ENCODE measurements around the gene NPLOC4. TPM values are rescaled to one million over a fixed set of nuclear protein-coding genes. Genes with fewer than 3 reads are reported as not detected.

Gene NPLOC4
- total RNA-seq, 3 donors from 2014 or later, result 78.4 to 89.5 (median 78.6) TPM

DNA sequence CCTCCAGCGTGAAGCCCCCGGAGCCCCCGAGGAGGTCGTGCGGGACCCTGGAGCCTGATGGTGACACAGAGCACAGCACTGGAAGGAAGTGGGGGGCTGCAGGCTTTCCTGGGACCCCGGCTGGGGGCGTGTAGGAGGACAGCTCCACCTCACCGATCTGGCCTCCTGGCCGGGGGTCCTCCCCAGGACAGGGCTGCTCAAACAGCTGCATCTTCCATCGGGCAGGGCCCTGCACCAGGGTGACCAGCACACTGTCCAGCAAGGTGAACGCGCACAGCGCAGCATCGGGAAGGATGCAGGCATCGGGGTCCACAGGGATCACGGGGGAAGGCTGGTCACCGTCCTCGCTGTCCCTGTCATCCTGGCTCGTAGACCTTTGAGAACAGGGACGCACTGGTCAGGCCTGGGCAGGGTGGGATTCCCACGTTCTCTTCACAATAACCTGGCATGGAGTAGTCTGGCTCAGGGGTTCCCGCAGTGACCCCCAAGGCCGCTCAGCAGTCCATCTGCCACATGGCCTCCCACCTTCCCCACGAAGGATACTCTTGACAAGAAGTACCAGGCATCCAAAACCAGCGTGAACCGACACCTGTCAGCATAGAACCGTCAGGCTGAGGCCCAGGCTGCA is 86.0 kb downstream of the NPLOC4 start:
- intact Hi-C loops (cut with DNase I, micrococcal nuclease), result no loop called here
- Histone ChIP-seq H3K4me1 (ENCODE audit: low read depth) (peaks cover 20% of the 10 kb centered on the region), H3K9me3 (no peaks in the 10 kb centered on the region), H3K4me3 (no peak overlapping the region), H3K36me3 (ENCODE audit: low read depth) (no peaks in the 10 kb centered on the region)
- TF ChIP-seq, protein P1, sequence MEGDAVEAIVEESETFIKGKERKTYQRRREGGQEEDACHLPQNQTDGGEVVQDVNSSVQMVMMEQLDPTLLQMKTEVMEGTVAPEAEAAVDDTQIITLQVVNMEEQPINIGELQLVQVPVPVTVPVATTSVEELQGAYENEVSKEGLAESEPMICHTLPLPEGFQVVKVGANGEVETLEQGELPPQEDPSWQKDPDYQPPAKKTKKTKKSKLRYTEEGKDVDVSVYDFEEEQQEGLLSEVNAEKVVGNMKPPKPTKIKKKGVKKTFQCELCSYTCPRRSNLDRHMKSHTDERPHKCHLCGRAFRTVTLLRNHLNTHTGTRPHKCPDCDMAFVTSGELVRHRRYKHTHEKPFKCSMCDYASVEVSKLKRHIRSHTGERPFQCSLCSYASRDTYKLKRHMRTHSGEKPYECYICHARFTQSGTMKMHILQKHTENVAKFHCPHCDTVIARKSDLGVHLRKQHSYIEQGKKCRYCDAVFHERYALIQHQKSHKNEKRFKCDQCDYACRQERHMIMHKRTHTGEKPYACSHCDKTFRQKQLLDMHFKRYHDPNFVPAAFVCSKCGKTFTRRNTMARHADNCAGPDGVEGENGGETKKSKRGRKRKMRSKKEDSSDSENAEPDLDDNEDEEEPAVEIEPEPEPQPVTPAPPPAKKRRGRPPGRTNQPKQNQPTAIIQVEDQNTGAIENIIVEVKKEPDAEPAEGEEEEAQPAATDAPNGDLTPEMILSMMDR (IDR thresholded peaks at IDR 0.05), result no peak
- ATAC-seq (no peak), DNase-seq (peak in 1 of 3 donors; percentile 57)

DNA sequence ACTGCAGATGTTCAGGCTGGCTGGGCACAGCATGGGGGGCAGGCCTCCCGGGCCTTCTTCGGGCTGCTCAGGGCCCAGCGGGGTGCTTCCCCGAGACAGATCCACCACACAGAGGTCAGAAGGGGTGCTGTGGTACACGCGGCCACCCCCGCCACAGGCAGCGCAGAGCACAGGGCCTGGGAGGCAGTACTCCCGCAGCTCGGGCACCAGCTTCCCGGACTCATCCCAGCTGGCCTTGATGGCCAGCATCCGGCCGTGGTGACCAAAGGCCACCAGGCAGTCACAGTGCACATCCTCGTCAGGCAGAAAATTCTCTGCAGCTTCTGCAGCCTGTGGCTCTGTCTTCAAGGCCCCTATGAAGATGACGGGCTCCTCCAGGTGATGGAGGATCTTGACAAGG is 86.6 kb downstream of the NPLOC4 start:
- intact Hi-C loops (cut with DNase I, micrococcal nuclease), result no loop called here
- Histone ChIP-seq H3K4me1 (ENCODE audit: low read depth) (peaks cover 20% of the 10 kb centered on the region), H3K4me3 (no peak overlapping the region), H3K9me3 (no peaks in the 10 kb centered on the region), H3K36me3 (ENCODE audit: low read depth) (no peaks in the 10 kb centered on the region)
- ATAC-seq, result no peak
- DNase-seq, result no peak
- TF ChIP-seq, protein P1 (IDR thresholded peaks at IDR 0.05), result no peak

DNA sequence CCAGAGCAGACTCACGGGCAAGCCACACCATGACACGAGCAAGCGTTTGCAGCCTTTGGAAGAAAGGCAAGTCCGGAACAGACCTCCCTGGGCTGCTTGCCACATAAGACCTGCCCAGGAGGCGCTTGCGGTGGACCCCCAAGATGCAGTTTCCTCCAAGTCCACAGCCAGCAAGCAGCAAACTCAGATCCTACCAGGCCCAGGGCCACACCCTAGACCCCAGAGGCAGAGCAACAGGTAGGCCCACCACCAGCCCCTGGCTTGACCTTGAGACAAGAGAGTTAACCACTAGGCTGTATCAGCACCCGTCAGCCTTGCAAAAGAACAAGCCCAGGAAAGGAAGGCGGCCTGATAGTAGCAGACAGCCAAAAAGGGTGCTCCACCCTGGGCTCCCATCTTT is 87.1 kb downstream of the NPLOC4 start:
- intact Hi-C loops (cut with DNase I, micrococcal nuclease), result no loop called here

DNA sequence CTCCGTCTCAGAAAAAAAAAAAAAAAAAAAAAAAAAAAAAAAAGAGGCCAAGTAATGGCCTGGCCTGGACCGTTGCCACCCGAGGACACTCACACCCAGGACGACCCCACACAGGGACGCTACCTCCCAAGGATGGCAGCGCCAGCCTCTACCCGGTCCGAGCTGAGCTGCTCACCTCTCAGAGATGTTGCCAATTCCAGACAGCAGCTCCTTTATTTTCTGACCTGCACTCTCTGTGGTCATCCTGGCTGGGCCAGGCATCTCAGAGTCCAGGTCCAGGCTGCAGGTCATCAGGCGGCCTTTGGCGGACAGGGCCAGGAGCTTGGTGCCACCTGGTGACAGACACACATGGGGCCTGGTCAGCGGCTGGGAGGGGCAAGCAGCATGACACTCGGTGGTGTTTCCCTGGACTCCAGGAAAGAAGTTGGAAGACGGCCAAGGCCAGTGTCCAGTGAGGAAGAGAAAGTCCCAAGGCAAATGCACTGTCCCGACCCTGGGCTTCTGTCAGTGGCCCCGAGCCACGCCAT is 87.8 kb downstream of the NPLOC4 start:
- H3K4me3 ChIP-seq, result no peak overlapping the region
- H3K36me3 ChIP-seq (ENCODE audit: low read depth), result no peaks in the 10 kb centered on the region
- DNase-seq, result no peak
- ATAC-seq, result no peak
- H3K4me1 ChIP-seq (ENCODE audit: low read depth), result peaks cover 17% of the 10 kb centered on the region
- intact Hi-C loops (cut with DNase I, micrococcal nuclease), result no loop called here
- TF ChIP-seq, protein P1 (IDR thresholded peaks at IDR 0.05), result no peak
- no peaks in the 10 kb centered on the region for H3K9me3 ChIP-seq

More for the DNA sequence above, 87.1 kb downstream of the NPLOC4 start:
- Histone ChIP-seq H3K36me3 (ENCODE audit: low read depth) (no peaks in the 10 kb centered on the region), H3K4me1 (ENCODE audit: low read depth) (peaks cover 20% of the 10 kb centered on the region), H3K4me3 (no peak overlapping the region), H3K9me3 (no peaks in the 10 kb centered on the region)
- ATAC-seq (no peak), DNase-seq (no peak)
- TF ChIP-seq, protein P1 (IDR thresholded peaks at IDR 0.05), result no peak

DNA sequence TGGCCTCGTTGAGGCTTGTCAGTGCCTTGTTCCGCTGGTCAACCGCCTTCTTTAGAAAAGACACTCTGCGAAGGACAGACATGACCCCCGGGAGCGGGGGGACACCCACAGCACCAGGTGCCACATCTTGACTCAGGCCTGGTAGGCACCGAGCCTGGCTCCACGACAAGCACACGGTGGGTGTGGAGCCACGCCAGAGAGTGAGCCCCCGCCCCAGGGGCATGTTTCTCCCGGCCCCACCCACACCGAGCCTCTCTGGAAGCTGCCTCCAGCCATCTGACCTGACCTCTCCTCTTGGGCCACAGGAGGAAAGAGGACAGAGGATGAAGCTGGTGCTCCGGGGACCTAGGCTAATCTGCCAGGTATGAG is 89.3 kb downstream of the NPLOC4 start:
- Histone ChIP-seq H3K4me1 (ENCODE audit: low read depth) (peaks cover 7% of the 10 kb centered on the region), H3K4me3 (no peak overlapping the region), H3K9me3 (no peaks in the 10 kb centered on the region), H3K36me3 (ENCODE audit: low read depth) (no peaks in the 10 kb centered on the region)
- ATAC-seq (no peak), DNase-seq (no peak)
- intact Hi-C loops (cut with DNase I, micrococcal nuclease), result no loop called here
- TF ChIP-seq, protein P1 (IDR thresholded peaks at IDR 0.05), result no peak

Data from mucosa of descending colon (tissue), 3 donors.